Measurements from ENCODE around the gene DOK3.

DOK3 gene

GRCh38 chr5:177513500-177513899 lies 3.9 kb upstream of the DOK3 start:
- in situ Hi-C loops (cut with MboI; ENCODE audit: low pct_unique_long_range_greater_than_20kb, low sequenced_read_pairs, unreplicated experiment) = no loop called here
- DNase-seq (ENCODE audit: low spot score) = no peak
- no peak for TF ChIP-seq CTCF (IDR thresholded peaks at IDR 0.05; ENCODE audit: extremely low read depth, insufficient read depth, missing control alignments)

GRCh38 chr5:177512736-177513380 lies 3.2 kb upstream of the DOK3 start:
- in situ Hi-C loops (cut with MboI; ENCODE audit: low pct_unique_long_range_greater_than_20kb, low sequenced_read_pairs, unreplicated experiment) = no loop called here
- TF ChIP-seq CTCF (IDR thresholded peaks at IDR 0.05; ENCODE audit: extremely low read depth, insufficient read depth, missing control alignments) = no peak
- DNase-seq (ENCODE audit: low spot score) = no peak

- DNase-seq (ENCODE audit: low spot score) = no peak
- in situ Hi-C loops (cut with MboI; ENCODE audit: low pct_unique_long_range_greater_than_20kb, low sequenced_read_pairs, unreplicated experiment) = no loop called here
- no peak for TF ChIP-seq CTCF (IDR thresholded peaks at IDR 0.05; ENCODE audit: extremely low read depth, insufficient read depth, missing control alignments)
These were observed 2.4 kb upstream of the DOK3 start for GRCh38 chr5:177511796-177512675.

GRCh38 chr5:177511181-177511580 lies 1.6 kb upstream of the DOK3 start:
- DNase-seq (ENCODE audit: low spot score) = no peak
- TF ChIP-seq CTCF (IDR thresholded peaks at IDR 0.05; ENCODE audit: extremely low read depth, insufficient read depth, missing control alignments) = no peak
- in situ Hi-C loops (cut with MboI; ENCODE audit: low pct_unique_long_range_greater_than_20kb, low sequenced_read_pairs, unreplicated experiment) = no loop called here

- DNase-seq (ENCODE audit: low spot score) = no peak
- in situ Hi-C loops (cut with MboI; ENCODE audit: low pct_unique_long_range_greater_than_20kb, low sequenced_read_pairs, unreplicated experiment) = no loop called here
- no peak for TF ChIP-seq CTCF (IDR thresholded peaks at IDR 0.05; ENCODE audit: extremely low read depth, insufficient read depth, missing control alignments)
These were observed 984 bp upstream of the DOK3 start for GRCh38 chr5:177510567-177511053.

GRCh38 chr5:177509991-177510566 lies 453 bp upstream of the DOK3 start:
- in situ Hi-C loops (cut with MboI; ENCODE audit: low pct_unique_long_range_greater_than_20kb, low sequenced_read_pairs, unreplicated experiment) = no loop called here
- DNase-seq (ENCODE audit: low spot score) = peak; percentile 74
- peak; percentile 23 for TF ChIP-seq CTCF (IDR thresholded peaks at IDR 0.05; ENCODE audit: extremely low read depth, insufficient read depth, missing control alignments)
